GM18867 (cell line): ENCODE results near the gene GJA1.
"Not testable (repeated sequence)": the region's sequence is repeated elsewhere in the genome, so short reads cannot be mapped to it uniquely, and the experiment has no call there.

Source experiments
- ATAC-seq: cut with Tn5 transposase; IDR thresholded peaks from one replicate; pipeline ENCODE4 v1.9.1; 2021; ENCODE audit warnings: mild to moderate bottlenecking, moderate library complexity; ENCODE audit not compliant: unreplicated experiment

The GJA1 gene

GRCh38 chr6:121435444-121436069 is at the start of gene GJA1:
TSS of gene GJA1 (plus strand) at chr6:121435646. CDS start at chr6:121446848, 11,202 bp downstream.
- ATAC-seq: no peak

GRCh38 chr6:121386551-121386950 is 48.9 kb upstream of the GJA1 start:
- ATAC-seq: not testable (repeated sequence)

GRCh38 chr6:121389419-121389818 is 46.0 kb upstream of the GJA1 start:
- no peak for ATAC-seq

GRCh38 chr6:121393731-121394505 is 41.5 kb upstream of the GJA1 start:
- ATAC-seq: no peak

- no peak for ATAC-seq
These were observed 39.7 kb upstream of the GJA1 start for GRCh38 chr6:121395736-121396135.

- not testable (repeated sequence) for ATAC-seq
These were observed 38.3 kb upstream of the GJA1 start for GRCh38 chr6:121397188-121397587.

- no peak for ATAC-seq
These were observed 37.3 kb upstream of the GJA1 start for GRCh38 chr6:121398127-121398526.

- ATAC-seq: no peak
These were observed 35.5 kb upstream of the GJA1 start for GRCh38 chr6:121399966-121400365.

- no peak for ATAC-seq
These were observed 31.5 kb upstream of the GJA1 start for GRCh38 chr6:121403964-121404363.

GRCh38 chr6:121405306-121405705 is 30.1 kb upstream of the GJA1 start:
- no peak for ATAC-seq

GRCh38 chr6:121408321-121408720 is 27.1 kb upstream of the GJA1 start:
- no peak for ATAC-seq

GRCh38 chr6:121413879-121414278 is 21.6 kb upstream of the GJA1 start:
- no peak for ATAC-seq

GRCh38 chr6:121418346-121418745 is 17.1 kb upstream of the GJA1 start:
- no peak for ATAC-seq

- no peak for ATAC-seq
These were observed 8.8 kb upstream of the GJA1 start for GRCh38 chr6:121426686-121427085.

GRCh38 chr6:121428872-121429756 is 6.3 kb upstream of the GJA1 start:
- no peak for ATAC-seq

GRCh38 chr6:121430514-121431460 is 4.7 kb upstream of the GJA1 start:
- ATAC-seq: no peak

GRCh38 chr6:121431776-121432175 is 3.7 kb upstream of the GJA1 start:
- ATAC-seq: not testable (repeated sequence)

- ATAC-seq: no peak
These were observed 1.2 kb upstream of the GJA1 start for GRCh38 chr6:121434037-121434770.

GRCh38 chr6:121436274-121436857 is 920 bp downstream of the GJA1 start:
- no peak for ATAC-seq
